HepG2 (cell line): ENCODE results near the gene CAPN15. TPM values are rescaled to one million over a fixed set of nuclear protein-coding genes. Genes with fewer than 3 reads are reported as not detected.

Source experiments
- ATAC-seq: fragments of 200-7000 bp; cut with Tn5 transposase; 3 replicates; pipeline ENCODE4 v1.9.1; 2020; ENCODE audit warnings: mild to moderate bottlenecking, moderate library complexity
- BruUV-seq: library from RNA; stranded (reverse); fragments of 400-500 nt; replicated peaks from 2 replicates; lab custom pipeline; 2021; lab: Mats Ljungman, UMichigan
- CTCF ChIA-PET: fragments of 300-600 bp; formaldehyde crosslinking; extraction: SDS; loops from one replicate; lab custom pipeline; 2021; ENCODE audit warnings: low total read pairs, inconsistent platforms, low intra/inter-chr PET ratio; lab: Yijun Ruan, JAX
- POLR2A ChIA-PET: fragments of 350-600 bp; sonication (Branson Sonifier 250); formaldehyde crosslinking; loops from one replicate; lab custom pipeline; 2020; ENCODE audit warnings: antibody characterized with exemption, inconsistent platforms; lab: Yijun Ruan, JAX
- DNase-seq: peaks from one replicate; pipeline ENCODE4 v3.0.0-alpha.2; 2015; ENCODE audit warnings: low spot score
- FAIRE-seq: peaks from 3 replicates; lab custom pipeline; 2011; peaks lifted over from hg19 to GRCh38; lab: Jason Lieb, UNC
- H2AFZ ChIP-seq: one replicate; pipeline ENCODE4 v1.6.1; 2011; ENCODE audit warnings: low read length, inconsistent platforms
- H3K27ac ChIP-seq: fragments of 300-600 bp; 3 replicates; pipeline ENCODE4 v1.8.0; 2011; ENCODE audit warnings: mixed run types, mild to moderate bottlenecking, mixed read lengths, low read length, inconsistent platforms; ENCODE audit not compliant: insufficient read depth; ENCODE audit errors: extremely low read length
- H3K27me3 ChIP-seq, 2 experiments: fragments of 200-600 bp in 1 of 2; 2 replicates in 1 of 2; 3 replicates in 1 of 2; pipeline versions ENCODE4 v1.6.0 to v1.8.0; 2011; ENCODE audit warnings: low read length in 2 of 2, mild to moderate bottlenecking in 2 of 2, moderate library complexity in 2 of 2, inconsistent platforms in 1 of 2; ENCODE audit not compliant: insufficient read depth in 2 of 2, control insufficient read depth in 1 of 2
- H3K36me3 ChIP-seq, 2 experiments: fragments of 200-600 bp in 1 of 2; replicated peaks in 1 of 2; 2 replicates in 1 of 2; 3 replicates in 1 of 2; pipeline versions ENCODE4 v1.5.1 to v1.8.0; 2011; ENCODE audit warnings: low read length in 2 of 2, inconsistent platforms in 1 of 2; ENCODE audit not compliant: insufficient read depth in 2 of 2, control insufficient read depth in 1 of 2
- H3K4me1 ChIP-seq: 2 replicates; pipeline ENCODE4 v1.5.1; 2012; ENCODE audit warnings: low read length, inconsistent platforms; ENCODE audit not compliant: insufficient read depth
- H3K4me2 ChIP-seq: 2 replicates; pipeline ENCODE4 v1.6.0; 2011; ENCODE audit warnings: low read depth, low read length, inconsistent platforms
- H3K4me3 ChIP-seq, 3 experiments: fragments of 200-600 bp in 1 of 3; sonication (generic), shearing (Covaris generic) in 1 of 3; replicated peaks in 1 of 3; 2 replicates each; pipeline ENCODE4 v1.5.1; 2011 to 2016; ENCODE audit warnings: low read length in 3 of 3, inconsistent platforms in 2 of 3, low read depth in 2 of 3, mild to moderate bottlenecking in 2 of 3, control low read depth in 1 of 3, mixed read lengths in 1 of 3; ENCODE audit not compliant: insufficient read depth in 1 of 3
- H3K79me2 ChIP-seq: one replicate; pipeline ENCODE4 v1.6.1; 2011; ENCODE audit warnings: low read length, inconsistent platforms; ENCODE audit not compliant: insufficient read depth
- H3K9ac ChIP-seq: 2 replicates; pipeline ENCODE4 v1.6.0; 2011; ENCODE audit warnings: mild to moderate bottlenecking, low read depth, low read length, inconsistent platforms; ENCODE audit not compliant: insufficient read depth
- H3K9me3 ChIP-seq: 2 replicates; pipeline ENCODE4 v1.5.1; 2012; ENCODE audit warnings: mild to moderate bottlenecking, low read length
- H4K20me1 ChIP-seq: 2 replicates; pipeline ENCODE4 v1.6.0; 2011; ENCODE audit warnings: inconsistent platforms, mild to moderate bottlenecking, low read length, moderate library complexity; ENCODE audit not compliant: insufficient read depth
- ARID4A ChIP-seq: sonication (generic); formaldehyde crosslinking; IDR thresholded peaks from 2 replicates; pipeline ENCODE4 v1.5.0; 2020; ENCODE audit warnings: mild to moderate bottlenecking, missing genetic modification reagents, borderline replicate concordance
- HNRNPH1 ChIP-seq: fragments of 200-400 bp; formaldehyde crosslinking; optimal IDR thresholded peaks from 2 replicates; pipeline ENCODE3; 2017; ENCODE audit warnings: mild to moderate bottlenecking, low read depth, low read length
- MTA1 ChIP-seq: sonication (generic); formaldehyde crosslinking; IDR thresholded peaks from 2 replicates; pipeline ENCODE4 v1.4.0; 2020; ENCODE audit warnings: missing genetic modification reagents, mild to moderate bottlenecking, borderline replicate concordance
- SOX13 ChIP-seq, 3 experiments: fragments of 450-650 bp in 1 of 3; sonication (generic) in 1 of 3; formaldehyde crosslinking in 1 of 3; IDR thresholded peaks in 2 of 3; conservative IDR thresholded peaks in 1 of 3; 2 replicates each; pipeline versions ENCODE4 v1.5.0 to v1.6.1; 2016 to 2020; ENCODE audit warnings: antibody characterized with exemption in 1 of 3, mild to moderate bottlenecking in 1 of 3, missing compliant biosample characterization in 1 of 3, missing genetic modification reagents in 1 of 3, moderate library complexity in 1 of 3
- ZFX ChIP-seq: sonication (generic); formaldehyde crosslinking; IDR thresholded peaks from 2 replicates; pipeline ENCODE4 v1.4.0; 2020; ENCODE audit warnings: mild to moderate bottlenecking, low read depth, missing genetic modification reagents, moderate library complexity
- WGBS: methylation state at CpG from one replicate; pipeline ENCODE4 v1.1.6; 2017; ENCODE audit warnings: low lambda C conversion rate; 5-methylcytosine and 5-hydroxymethylcytosine counted together
- in situ Hi-C: cut with HindIII; loops from 2 replicates; pipeline ENCODE4 v1.10.0; 2017; ENCODE audit warnings: low pct_unique_long_range_greater_than_20kb; ENCODE audit not compliant: extremely low pct_ligation_motif_present
- intact Hi-C: fragments of 100-400 bp; cut with micrococcal nuclease; formaldehyde crosslinking; loops from one replicate; pipeline ENCODE4 v1.10.0; 2022; ENCODE audit not compliant: unreplicated experiment
- polyA plus RNA-seq, 8 experiments: library from polyadenylated mRNA; depleted of rRNA in 3 of 8; stranded (reverse) in 7 of 8; unstranded in 1 of 8; fragments of >200 nt; fragmentation: Illumina TruSeq in 4 of 8; extraction: Trizol in 4 of 8; gene quantifications; 2 replicates each; pipeline versions ENCODE4 v1.2.1 to v1.2.3, GENCODE V29; 2011 to 2016; ENCODE audit warnings: low read depth in 4 of 8, missing spikeins in 1 of 8, mixed read lengths in 1 of 8; ENCODE audit not compliant: insufficient read depth in 1 of 8
- total RNA-seq, 5 experiments: library from RNA; depleted of rRNA; stranded (reverse); fragments of >200 nt; fragmentation: Illumina TruSeq; extraction: Trizol; gene quantifications; 2 replicates each; pipeline ENCODE4 v1.2.3, GENCODE V29; 2016; ENCODE audit warnings: low read depth in 1 of 5
- TF ChIP-seq, protein P1 (sequence below): sonication (generic); formaldehyde crosslinking; IDR thresholded peaks from 2 replicates; pipeline ENCODE4 v1.9.0; 2021; ENCODE audit warnings: missing genetic modification reagents, mild to moderate bottlenecking, borderline replicate concordance

Gene CAPN15
- total and polyA plus RNA-seq, 2 of the 13 experiments (the other 11 are each of a cell fraction or from before 2014, with no cell fraction given): 14.9 to 24.5 TPM

DNA sequence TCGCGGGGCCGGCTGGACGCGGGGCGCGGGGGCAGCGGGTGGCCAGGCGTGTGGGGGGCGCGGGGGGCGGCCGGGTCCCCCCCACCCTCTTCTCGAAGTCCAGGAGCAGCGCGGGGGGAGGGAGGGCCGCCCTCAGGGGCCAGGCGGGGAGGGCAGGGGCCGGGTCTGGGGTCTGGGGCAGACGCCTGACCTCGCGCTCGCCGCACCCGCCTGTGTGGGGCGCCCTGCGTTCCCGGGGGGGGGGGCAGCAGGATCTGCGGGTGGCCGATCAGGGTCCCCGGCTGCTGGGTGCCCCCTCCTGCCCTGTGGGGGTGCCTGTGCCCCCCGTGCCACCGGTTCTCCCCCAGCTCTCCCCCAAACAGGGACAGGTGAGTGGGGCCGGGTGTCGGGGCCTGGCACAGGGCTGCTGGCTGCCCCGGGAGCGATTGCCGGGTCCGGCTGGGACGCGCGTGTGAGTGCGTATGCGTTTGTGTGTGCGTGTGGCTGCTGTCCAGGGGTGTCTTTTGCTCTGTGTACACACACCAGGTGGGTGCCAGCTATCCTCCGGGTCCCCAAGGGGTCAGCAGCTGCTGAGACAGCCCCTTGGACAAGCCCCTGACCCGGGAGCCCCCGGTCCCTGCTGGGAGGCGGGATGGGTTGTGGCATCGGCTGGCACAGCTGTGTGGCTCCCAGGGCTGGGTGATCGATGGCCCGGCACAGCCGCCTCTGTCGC, 33.3 kb downstream of the CAPN15 start (continued):
- TF ChIP-seq SOX13 (IDR thresholded peaks at IDR 0.05) (no peak), SOX13 (CRISPR knock-in tag; conservative IDR thresholded peaks at IDR 0.05 in 1 of 2, IDR thresholded peaks at IDR 0.05 in 1 of 2) (no peak)

- CTCF ChIA-PET: no interaction called here
Measured at GRCh38 chr16:561413-561794, 33.9 kb downstream of the CAPN15 start.

More at GRCh38 chr16:561413-561794, 33.9 kb downstream of the CAPN15 start:
- intact Hi-C loops: no loop called here
- TF ChIP-seq, protein P1, sequence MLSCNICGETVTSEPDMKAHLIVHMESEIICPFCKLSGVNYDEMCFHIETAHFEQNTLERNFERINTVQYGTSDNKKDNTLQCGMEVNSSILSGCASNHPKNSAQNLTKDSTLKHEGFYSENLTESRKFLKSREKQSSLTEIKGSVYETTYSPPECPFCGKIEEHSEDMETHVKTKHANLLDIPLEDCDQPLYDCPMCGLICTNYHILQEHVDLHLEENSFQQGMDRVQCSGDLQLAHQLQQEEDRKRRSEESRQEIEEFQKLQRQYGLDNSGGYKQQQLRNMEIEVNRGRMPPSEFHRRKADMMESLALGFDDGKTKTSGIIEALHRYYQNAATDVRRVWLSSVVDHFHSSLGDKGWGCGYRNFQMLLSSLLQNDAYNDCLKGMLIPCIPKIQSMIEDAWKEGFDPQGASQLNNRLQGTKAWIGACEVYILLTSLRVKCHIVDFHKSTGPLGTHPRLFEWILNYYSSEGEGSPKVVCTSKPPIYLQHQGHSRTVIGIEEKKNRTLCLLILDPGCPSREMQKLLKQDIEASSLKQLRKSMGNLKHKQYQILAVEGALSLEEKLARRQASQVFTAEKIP (CRISPR knock-in tag): no peak
- TF ChIP-seq ARID4A (CRISPR knock-in tag) (no peak), HNRNPH1 (no peak), MTA1 (0 out of 2 replicates have a peak, but pooled peaks have one; percentile 7), ZFX (CRISPR knock-in tag) (peak; percentile 29; the same call in 1 of the 2 replicates)
- TF ChIP-seq, all 625 proteins: peak for 2
- Histone ChIP-seq H3K4me2 (no peak overlapping the region; the same call in 1 of the 2 replicates), H2AFZ (no peak overlapping the region), H3K9me3 (no peaks in the 10 kb centered on the region), H3K4me3 (peak overlapping the region in 1 of 3 experiments; percentile 46; a peak in 1 of 6 replicates), H3K27me3 (peaks cover 18 to 66% of the 10 kb centered on the region in 2 experiments), H3K4me1 (peaks cover 73% of the 10 kb centered on the region), H3K27ac (no peak overlapping the region), H3K36me3 (no peaks in the 10 kb centered on the region), H3K79me2 (no peaks in the 10 kb centered on the region), H3K9ac (0 out of 2 replicates have a peak overlapping the region, but pooled peaks have one; percentile 25), H4K20me1 (no peaks in the 10 kb centered on the region)
- no TSS peak for BruUV-seq
- POLR2A ChIA-PET: no interaction called here
- in situ Hi-C loops: no loop called here
- 7% methylated on average over 5 of the region's 15 CpGs for WGBS
- ATAC-seq: no peak
- FAIRE-seq: no peak
- DNase-seq: no peak
